AG09309 (cell line): ENCODE data around the gene ABCC10.
"Not testable (repeated sequence)": the region's sequence is repeated elsewhere in the genome, so short reads cannot be mapped to it uniquely, and the experiment has no call there.

Experiments
- DNase-seq: peaks from one replicate; pipeline ENCODE4 v3.0.0-alpha.2; 2010; ENCODE audit warnings: low read depth
- H3K4me3 ChIP-seq: 2 replicates; pipeline ENCODE4 v1.5.1; 2011; ENCODE audit warnings: mild to moderate bottlenecking, low read depth, low read length, moderate library complexity; ENCODE audit not compliant: control insufficient read depth
- TF ChIP-seq, protein P1 (sequence below): IDR thresholded peaks from 2 replicates; pipeline ENCODE4 v1.5.1; 2011; ENCODE audit warnings: mild to moderate bottlenecking, low read depth, low read length, inconsistent platforms; ENCODE audit not compliant: insufficient read depth, control insufficient read depth; ENCODE audit errors: missing control alignments

Gene ABCC10

DNA sequence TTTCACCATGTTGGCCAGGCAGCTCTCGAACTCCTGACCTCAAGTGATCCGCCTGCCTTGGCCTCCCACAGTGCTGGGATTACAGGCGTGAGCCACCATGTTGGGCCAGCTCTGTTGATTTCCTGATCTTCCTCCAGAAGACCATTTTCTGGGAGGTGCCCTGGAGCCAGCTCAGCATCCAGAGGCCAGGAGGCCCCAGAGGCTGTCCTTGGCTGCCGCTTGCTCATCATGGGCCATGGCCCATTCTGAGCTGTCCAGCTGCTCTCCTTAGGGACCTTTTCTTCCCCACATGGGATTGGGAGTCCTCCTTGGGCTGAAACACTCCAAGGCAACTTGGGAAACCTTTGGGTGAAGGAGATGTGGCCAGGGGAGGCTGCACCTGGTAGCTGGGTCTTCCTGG, 67.4 kb downstream of the ABCC10 start:
- no peak for DNase-seq
- H3K4me3 ChIP-seq: no peak overlapping the region
- TF ChIP-seq, protein P1, sequence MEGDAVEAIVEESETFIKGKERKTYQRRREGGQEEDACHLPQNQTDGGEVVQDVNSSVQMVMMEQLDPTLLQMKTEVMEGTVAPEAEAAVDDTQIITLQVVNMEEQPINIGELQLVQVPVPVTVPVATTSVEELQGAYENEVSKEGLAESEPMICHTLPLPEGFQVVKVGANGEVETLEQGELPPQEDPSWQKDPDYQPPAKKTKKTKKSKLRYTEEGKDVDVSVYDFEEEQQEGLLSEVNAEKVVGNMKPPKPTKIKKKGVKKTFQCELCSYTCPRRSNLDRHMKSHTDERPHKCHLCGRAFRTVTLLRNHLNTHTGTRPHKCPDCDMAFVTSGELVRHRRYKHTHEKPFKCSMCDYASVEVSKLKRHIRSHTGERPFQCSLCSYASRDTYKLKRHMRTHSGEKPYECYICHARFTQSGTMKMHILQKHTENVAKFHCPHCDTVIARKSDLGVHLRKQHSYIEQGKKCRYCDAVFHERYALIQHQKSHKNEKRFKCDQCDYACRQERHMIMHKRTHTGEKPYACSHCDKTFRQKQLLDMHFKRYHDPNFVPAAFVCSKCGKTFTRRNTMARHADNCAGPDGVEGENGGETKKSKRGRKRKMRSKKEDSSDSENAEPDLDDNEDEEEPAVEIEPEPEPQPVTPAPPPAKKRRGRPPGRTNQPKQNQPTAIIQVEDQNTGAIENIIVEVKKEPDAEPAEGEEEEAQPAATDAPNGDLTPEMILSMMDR: no peak

DNA sequence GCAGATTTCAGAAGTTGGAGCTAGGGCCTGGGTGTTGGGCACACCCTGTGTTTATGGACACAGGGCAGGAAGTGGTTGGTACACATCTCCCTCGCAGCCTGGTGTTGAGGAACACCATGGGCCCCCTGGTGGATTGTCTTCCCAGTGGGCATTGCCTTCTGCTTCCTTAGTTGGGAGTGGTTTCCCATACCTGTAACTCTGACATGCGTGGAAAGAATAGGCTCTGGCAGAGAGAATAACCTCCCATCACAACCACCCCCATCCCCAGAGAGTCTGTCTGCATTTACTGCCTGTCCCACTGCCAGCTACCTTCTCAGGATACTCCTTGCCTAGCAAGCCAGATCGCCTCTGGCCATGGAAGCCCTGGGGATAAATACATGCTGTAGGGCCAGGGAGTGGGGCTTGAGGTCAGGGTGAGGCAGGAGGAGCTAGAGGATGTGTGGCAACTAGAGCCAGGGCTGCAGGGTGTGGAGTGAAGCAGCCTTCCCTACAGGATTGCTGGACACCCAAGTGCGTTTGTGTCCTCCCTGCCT, 68.1 kb downstream of the ABCC10 start:
- TF ChIP-seq, protein P1: peak; percentile 31
- DNase-seq: no peak
- H3K4me3 ChIP-seq: no peak overlapping the region

DNA sequence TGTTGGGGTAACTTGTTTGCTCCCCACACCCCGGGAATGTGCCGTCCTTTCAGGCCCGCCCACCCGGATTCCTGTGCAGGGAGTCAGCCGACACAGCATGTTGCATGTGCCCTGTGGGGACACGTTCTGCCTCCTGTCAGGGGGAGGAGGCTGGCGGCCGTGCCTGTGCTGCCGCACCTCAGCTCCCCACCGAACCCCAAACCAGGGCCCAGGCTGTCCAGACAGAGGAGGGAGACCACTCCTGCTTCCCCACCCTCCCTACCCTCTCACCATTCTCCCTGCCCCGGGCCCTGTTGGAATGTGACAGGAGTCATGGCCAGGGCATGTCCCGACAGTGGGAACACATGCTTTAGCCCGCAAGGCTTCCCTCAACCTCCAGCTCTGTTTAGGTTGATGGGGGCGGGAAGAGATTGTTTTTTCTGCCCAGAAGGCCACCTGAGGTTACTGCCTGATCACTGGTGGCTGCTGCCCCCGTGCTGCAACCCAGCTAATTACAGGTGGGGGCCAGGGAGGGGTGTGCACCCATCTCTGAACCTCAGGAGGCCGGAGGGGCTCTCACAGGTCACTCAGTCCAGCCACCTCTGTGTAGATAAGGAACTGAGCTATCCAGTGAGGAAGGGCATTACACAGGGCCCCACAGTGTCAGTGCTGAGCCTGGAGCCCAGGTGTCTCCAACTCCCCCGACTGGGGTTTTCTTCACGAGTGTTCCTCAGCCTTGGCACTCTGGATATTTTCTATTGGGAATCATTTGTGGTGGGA, 69.2 kb downstream of the ABCC10 start:
- TF ChIP-seq, protein P1: peak; percentile 65
- H3K4me3 ChIP-seq: no peak overlapping the region
- no peak for DNase-seq

DNA sequence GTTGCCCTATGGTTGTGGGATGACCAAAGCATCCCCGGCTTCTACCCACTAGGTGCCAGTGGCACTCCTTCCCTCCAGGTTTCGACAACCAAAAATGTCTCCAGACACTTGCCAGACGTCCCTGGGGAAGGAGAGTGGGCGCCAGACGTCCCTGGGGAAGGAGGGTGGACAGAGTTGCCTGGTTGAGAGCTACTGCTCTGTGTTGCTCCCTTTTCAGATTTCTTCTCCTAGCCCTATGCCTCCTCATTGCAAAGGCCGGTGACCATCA, 69.7 kb downstream of the ABCC10 start:
- DNase-seq: no peak
- TF ChIP-seq, protein P1: no peak
- no peak overlapping the region for H3K4me3 ChIP-seq

GRCh38 chr6:43497689-43498088, 70.3 kb downstream of the ABCC10 start:
- TF ChIP-seq, protein P1: no peak
- no peak for DNase-seq
- no peak overlapping the region for H3K4me3 ChIP-seq

GRCh38 chr6:43498291-43498690, 71.0 kb downstream of the ABCC10 start:
- DNase-seq, H3K4me3 ChIP-seq: not testable (repeated sequence)

DNA sequence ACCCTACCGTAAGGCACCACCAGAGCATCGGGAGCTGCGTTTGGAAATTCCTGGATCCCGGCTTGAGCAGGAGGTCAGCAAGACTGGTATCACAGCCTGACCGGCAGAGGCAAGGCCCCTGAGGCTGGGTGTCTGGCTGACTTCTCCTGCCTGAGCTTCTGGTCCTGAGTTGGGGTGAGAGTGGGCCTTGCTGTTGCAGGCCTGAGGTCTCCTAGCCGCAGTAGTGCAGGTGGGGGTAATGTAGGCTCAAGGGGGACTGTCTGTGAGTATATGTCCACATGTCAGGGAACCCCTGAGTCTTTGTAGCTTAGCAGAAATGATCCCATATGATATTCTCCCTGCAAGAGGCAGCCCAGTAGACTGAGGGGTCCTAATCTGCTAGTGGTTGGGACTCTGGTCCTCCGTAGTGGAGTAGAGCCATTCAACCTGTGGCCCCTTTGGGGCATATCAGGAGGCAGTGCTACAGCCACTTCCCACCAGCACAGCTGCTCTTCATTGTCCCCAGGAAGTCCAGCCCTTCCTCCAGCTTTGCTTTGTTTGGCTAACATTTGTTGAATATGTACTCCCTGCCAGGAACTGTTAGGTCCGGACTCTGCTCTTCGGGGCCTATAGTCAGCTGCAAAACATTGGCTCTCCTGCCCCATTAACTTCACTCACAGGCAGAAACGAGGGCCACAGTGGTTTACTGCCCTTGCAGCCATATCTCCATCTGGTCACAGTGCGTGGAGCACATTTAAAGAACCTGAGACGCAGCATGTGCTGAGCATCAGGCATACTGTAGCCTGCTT, 71.9 kb downstream of the ABCC10 start:
- H3K4me3 ChIP-seq: no peak overlapping the region
- TF ChIP-seq, protein P1: no peak
- no peak for DNase-seq
